Stimulated activated memory B cell treated with anti-CD40 and anti-IgM and Interleukin-4, amounts not matched to agents 10 μg/mL and 1 μg/mL and 100 μg/mL, for 72 hours (primary cell): ENCODE data around the gene MGST3.
"Not testable (repeated sequence)": the region's sequence is repeated elsewhere in the genome, so short reads cannot be mapped to it uniquely, and the experiment has no call there.

Experiments
- ATAC-seq: fragments of 150-1000 bp; cut with Tn5 transposase; 2 replicates; pipeline ENCODE4 v1.10.0; 2021
- H3K27ac Mint-ChIP-seq: one replicate; pipeline ENCODE4 v1.8.0; 2022; ENCODE audit warnings: mild to moderate bottlenecking, mixed read lengths
- H3K27me3 Mint-ChIP-seq: one replicate; pipeline ENCODE4 v1.8.0; 2022; ENCODE audit warnings: mixed read lengths
- H3K36me3 Mint-ChIP-seq: one replicate; pipeline ENCODE4 v1.8.0; 2022; ENCODE audit warnings: mixed read lengths
- H3K4me1 Mint-ChIP-seq: one replicate; pipeline ENCODE4 v1.8.0; 2022; ENCODE audit warnings: mixed read lengths
- H3K4me3 Mint-ChIP-seq: one replicate; pipeline ENCODE4 v1.8.0; 2022; ENCODE audit warnings: mild to moderate bottlenecking, moderate library complexity, mixed read lengths
- H3K9me3 Mint-ChIP-seq: one replicate; pipeline ENCODE4 v1.8.0; 2022; ENCODE audit warnings: mixed read lengths

MGST3 gene

GRCh38 chr1:165630629-165631341, at the start of gene MGST3:
Gene MGST3, plus strand, starts transcription at chr1:165631234. Its CDS starts 18,614 bp downstream, at chr1:165649848.
- Mint-ChIP-seq H3K4me1 (peaks cover 26% of the 10 kb centered on the region), H3K9me3 (no peaks in the 10 kb centered on the region), H3K27me3 (no peaks in the 10 kb centered on the region), H3K27ac (no peak within 1 kb of the TSS), H3K36me3 (no peaks in the 10 kb centered on the region), H3K4me3 (no peak within 1 kb of the TSS)
- ATAC-seq, result peak; percentile 98

- Mint-ChIP-seq H3K9me3 (no peaks in the 10 kb centered on the region), H3K36me3 (no peaks in the 10 kb centered on the region), H3K27ac (no peak overlapping the region), H3K27me3 (peaks cover 27% of the 10 kb centered on the region), H3K4me3 (no peak overlapping the region), H3K4me1 (no peaks in the 10 kb centered on the region)
- no peak for ATAC-seq
Observed at GRCh38 chr1:165581926-165582325, 49.1 kb upstream of the MGST3 start.

GRCh38 chr1:165586398-165586797, 44.6 kb upstream of the MGST3 start:
- Mint-ChIP-seq H3K4me3 (no peak overlapping the region), H3K36me3 (no peaks in the 10 kb centered on the region), H3K27ac (no peak overlapping the region), H3K9me3 (no peaks in the 10 kb centered on the region), H3K4me1 (no peaks in the 10 kb centered on the region), H3K27me3 (peaks cover 61% of the 10 kb centered on the region)
- no peak for ATAC-seq

GRCh38 chr1:165591391-165591790, 39.6 kb upstream of the MGST3 start:
- H3K4me3 Mint-ChIP-seq, H3K4me1 Mint-ChIP-seq, ATAC-seq, H3K36me3 Mint-ChIP-seq, H3K9me3 Mint-ChIP-seq, H3K27ac Mint-ChIP-seq: not testable (repeated sequence)
- peaks cover 59% of the 10 kb centered on the region for H3K27me3 Mint-ChIP-seq

GRCh38 chr1:165592945-165593823, 37.9 kb upstream of the MGST3 start:
- Mint-ChIP-seq H3K27ac (no peak overlapping the region), H3K4me3 (no peak overlapping the region), H3K4me1 (peaks cover 23% of the 10 kb centered on the region), H3K36me3 (no peaks in the 10 kb centered on the region), H3K27me3 (peaks cover 46% of the 10 kb centered on the region), H3K9me3 (no peaks in the 10 kb centered on the region)
- no peak for ATAC-seq

- no peaks in the 10 kb centered on the region for H3K36me3 Mint-ChIP-seq
- no peak overlapping the region for H3K27ac Mint-ChIP-seq
- no peak for ATAC-seq
- H3K4me1 Mint-ChIP-seq, result peaks cover 35% of the 10 kb centered on the region
- H3K9me3 Mint-ChIP-seq, result no peaks in the 10 kb centered on the region
- peaks cover 28% of the 10 kb centered on the region for H3K27me3 Mint-ChIP-seq
- H3K4me3 Mint-ChIP-seq, result no peak overlapping the region
Observed at GRCh38 chr1:165595246-165595938, 35.6 kb upstream of the MGST3 start.

GRCh38 chr1:165597883-165598675, 33.0 kb upstream of the MGST3 start:
- Mint-ChIP-seq H3K9me3 (no peaks in the 10 kb centered on the region), H3K27me3 (peaks cover 8% of the 10 kb centered on the region), H3K27ac (peak overlapping the region; percentile 75), H3K4me3 (peak overlapping the region; percentile 81), H3K4me1 (peaks cover 43% of the 10 kb centered on the region), H3K36me3 (no peaks in the 10 kb centered on the region)
- ATAC-seq, result peak; percentile 98

GRCh38 chr1:165598676-165599059, 32.4 kb upstream of the MGST3 start:
- peak; percentile 44 for ATAC-seq
- Mint-ChIP-seq H3K27ac (peak overlapping the region; percentile 75), H3K9me3 (no peaks in the 10 kb centered on the region), H3K4me3 (peak overlapping the region; percentile 81), H3K4me1 (peaks cover 41% of the 10 kb centered on the region), H3K27me3 (peaks cover 2% of the 10 kb centered on the region), H3K36me3 (no peaks in the 10 kb centered on the region)

GRCh38 chr1:165600793-165601192, 30.2 kb upstream of the MGST3 start:
- Mint-ChIP-seq H3K27me3 (no peaks in the 10 kb centered on the region), H3K9me3 (no peaks in the 10 kb centered on the region), H3K27ac (no peak overlapping the region), H3K36me3 (no peaks in the 10 kb centered on the region), H3K4me3 (no peak overlapping the region), H3K4me1 (peaks cover 41% of the 10 kb centered on the region)
- ATAC-seq, result no peak

GRCh38 chr1:165603810-165604209, 27.2 kb upstream of the MGST3 start:
- Mint-ChIP-seq H3K36me3 (no peaks in the 10 kb centered on the region), H3K4me1 (peaks cover 26% of the 10 kb centered on the region), H3K4me3 (no peak overlapping the region), H3K27me3 (no peaks in the 10 kb centered on the region), H3K9me3 (no peaks in the 10 kb centered on the region), H3K27ac (no peak overlapping the region)
- no peak for ATAC-seq

- Mint-ChIP-seq H3K9me3 (no peaks in the 10 kb centered on the region), H3K4me1 (peaks cover 21% of the 10 kb centered on the region), H3K4me3 (no peak overlapping the region), H3K36me3 (no peaks in the 10 kb centered on the region), H3K27me3 (no peaks in the 10 kb centered on the region), H3K27ac (no peak overlapping the region)
- no peak for ATAC-seq
Observed at GRCh38 chr1:165605246-165605645, 25.8 kb upstream of the MGST3 start.

GRCh38 chr1:165606676-165607075, 24.4 kb upstream of the MGST3 start:
- not testable (repeated sequence) for H3K9me3 Mint-ChIP-seq, H3K27ac Mint-ChIP-seq, ATAC-seq, H3K27me3 Mint-ChIP-seq, H3K36me3 Mint-ChIP-seq, H3K4me3 Mint-ChIP-seq
- peaks cover 15% of the 10 kb centered on the region for H3K4me1 Mint-ChIP-seq

- H3K4me1 Mint-ChIP-seq, result peaks cover 16% of the 10 kb centered on the region
- no peak overlapping the region for H3K4me3 Mint-ChIP-seq
- H3K27me3 Mint-ChIP-seq, result peaks cover 15% of the 10 kb centered on the region
- H3K27ac Mint-ChIP-seq, result no peak overlapping the region
- H3K9me3 Mint-ChIP-seq, result no peaks in the 10 kb centered on the region
- H3K36me3 Mint-ChIP-seq, result no peaks in the 10 kb centered on the region
- no peak for ATAC-seq
Observed at GRCh38 chr1:165610866-165611265, 20.2 kb upstream of the MGST3 start.

- Mint-ChIP-seq H3K4me3 (no peak overlapping the region), H3K36me3 (no peaks in the 10 kb centered on the region), H3K9me3 (no peaks in the 10 kb centered on the region), H3K27ac (no peak overlapping the region), H3K27me3 (peaks cover 15% of the 10 kb centered on the region), H3K4me1 (peaks cover 10% of the 10 kb centered on the region)
- no peak for ATAC-seq
Observed at GRCh38 chr1:165612062-165612461, 19.0 kb upstream of the MGST3 start.
